ENCODE data around the gene ARHGEF19.
A peak's percentile ranks its signal among the peaks of the same experiment; 100 is the strongest.
"Not testable (repeated sequence)": the region's sequence is repeated elsewhere in the genome, so short reads cannot be mapped to it uniquely, and the experiment has no call there.

ARHGEF19 gene

DNA sequence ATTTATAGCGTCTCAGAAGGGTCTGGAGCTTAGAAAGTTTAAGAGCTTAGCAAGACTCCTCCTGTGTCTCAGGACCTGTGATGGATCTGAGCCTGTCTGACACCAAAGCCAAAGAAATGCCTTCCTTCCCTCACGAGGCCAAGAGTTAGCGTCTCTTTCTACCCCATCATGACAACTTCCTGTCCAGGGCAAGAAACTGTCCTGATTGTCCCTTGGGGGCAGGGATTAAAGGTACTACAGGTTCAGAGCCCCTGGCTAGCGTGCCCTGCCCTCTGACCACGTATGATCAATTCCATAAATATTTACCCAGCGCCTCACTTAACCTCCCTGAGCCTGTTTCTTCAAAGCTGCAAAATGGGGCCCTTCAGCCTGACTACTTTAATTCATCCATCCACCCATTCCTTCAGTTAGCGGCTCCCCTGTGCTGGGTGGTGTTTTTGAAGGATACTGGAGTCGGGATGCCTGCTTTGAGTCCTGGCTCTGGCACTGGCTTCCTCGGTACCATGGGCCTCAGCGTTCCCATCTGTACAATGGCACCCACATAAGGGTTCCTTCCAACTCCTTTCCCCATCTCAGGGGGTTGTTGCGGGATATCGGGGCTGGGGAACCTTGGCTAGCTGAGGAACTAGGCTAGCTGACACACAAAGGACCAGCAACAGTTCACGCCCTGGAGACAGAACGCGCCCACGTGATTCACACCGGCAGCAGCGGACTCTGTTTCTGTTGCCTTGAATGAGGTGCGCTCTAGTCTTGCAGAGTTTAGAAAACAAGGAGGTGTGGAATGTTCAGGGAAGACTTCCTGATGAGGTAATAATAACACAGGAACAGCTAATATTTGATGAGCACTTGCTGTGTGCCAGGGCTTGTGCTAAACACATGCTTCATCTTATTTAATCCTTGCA lies 33.6 kb downstream of the ARHGEF19 start:
- DNase-seq: no peak

DNA sequence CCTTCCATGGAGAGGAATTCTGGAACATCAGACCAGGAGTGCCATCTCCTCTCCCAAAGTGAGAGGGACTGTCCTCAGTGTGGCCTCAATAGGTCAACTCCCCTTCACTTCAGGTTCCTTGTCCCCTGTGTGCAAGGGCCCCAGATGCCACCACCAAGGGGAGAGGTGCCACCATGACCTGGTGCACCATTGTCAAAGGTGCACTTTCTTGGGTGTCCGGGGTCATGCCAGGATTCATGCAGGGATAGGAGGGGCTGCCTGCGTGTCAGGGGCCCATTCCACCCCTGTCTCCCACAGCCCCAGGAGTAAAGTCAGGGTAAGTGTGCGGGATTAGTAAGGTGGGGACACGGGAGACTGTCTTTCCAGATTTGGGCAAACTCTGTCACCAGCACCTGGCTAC lies 35.1 kb downstream of the ARHGEF19 start:
- DNase-seq: no peak

DNA sequence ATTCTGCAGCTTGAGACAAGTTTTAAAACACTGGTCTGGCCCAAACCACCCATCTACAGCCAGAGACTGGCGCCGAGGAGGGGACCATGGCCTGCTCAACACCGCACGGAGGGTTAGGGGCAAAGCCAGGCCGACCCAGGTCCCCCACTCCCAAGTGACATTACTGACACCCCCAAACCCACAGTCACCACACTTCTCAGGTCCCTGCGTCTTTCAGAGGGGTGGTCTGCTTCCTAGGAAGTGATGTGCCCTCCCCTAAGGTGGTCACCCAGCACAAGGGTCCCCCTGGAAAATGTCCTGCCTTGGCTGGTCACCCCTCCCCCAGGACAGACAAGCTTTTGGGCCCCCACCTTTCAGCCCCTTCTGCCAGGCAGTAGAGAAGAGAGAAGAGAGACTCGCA lies 35.8 kb downstream of the ARHGEF19 start:
- no peak for DNase-seq

DNA sequence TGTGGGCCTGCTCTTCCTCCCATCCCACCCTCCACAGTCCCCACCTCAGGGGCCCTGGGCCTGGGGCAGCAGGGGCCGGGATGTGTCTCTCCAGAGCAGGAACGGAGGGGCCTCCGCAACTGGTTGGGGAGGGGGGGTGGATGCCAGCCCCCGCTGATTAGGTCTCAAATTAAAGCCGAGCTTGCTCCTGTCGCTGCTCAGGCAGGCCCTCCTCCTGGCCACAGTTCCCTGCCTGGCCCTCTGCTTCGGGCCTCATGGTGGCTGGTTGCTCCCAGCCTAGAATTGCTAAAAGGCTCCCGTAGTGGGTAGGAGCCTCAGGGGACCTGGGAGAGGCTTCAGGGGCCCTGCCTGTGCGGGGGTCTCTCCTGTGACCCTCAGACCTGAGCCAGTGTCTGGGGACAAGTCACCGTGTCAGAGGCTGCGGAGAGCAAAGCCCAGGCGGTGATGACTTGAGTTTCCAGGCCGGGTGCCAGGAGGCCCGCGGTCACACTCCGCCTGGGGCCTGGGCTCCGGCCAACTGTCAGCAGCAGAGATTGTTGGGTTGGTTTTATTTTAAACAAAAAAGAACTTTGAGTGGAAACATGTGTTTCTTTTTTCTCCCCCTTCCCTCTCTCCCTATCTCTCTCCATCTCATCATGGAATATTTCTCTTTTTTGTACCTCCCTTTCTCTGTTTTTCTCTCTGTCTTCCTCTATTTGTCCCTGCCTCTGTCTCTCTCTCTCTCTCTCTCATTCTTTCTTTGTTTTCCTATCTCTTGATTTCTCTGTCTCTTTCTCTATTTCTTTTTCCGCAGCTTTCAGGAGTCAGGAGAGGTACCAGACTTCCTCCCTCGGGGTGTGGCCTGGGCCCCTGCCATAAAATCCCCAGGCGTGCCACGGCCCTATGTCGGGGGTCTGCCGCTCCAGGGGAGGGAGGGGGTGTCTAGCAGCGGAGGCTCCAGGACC lies 36.6 kb downstream of the ARHGEF19 start:
- DNase-seq: peak; percentile 47

DNA sequence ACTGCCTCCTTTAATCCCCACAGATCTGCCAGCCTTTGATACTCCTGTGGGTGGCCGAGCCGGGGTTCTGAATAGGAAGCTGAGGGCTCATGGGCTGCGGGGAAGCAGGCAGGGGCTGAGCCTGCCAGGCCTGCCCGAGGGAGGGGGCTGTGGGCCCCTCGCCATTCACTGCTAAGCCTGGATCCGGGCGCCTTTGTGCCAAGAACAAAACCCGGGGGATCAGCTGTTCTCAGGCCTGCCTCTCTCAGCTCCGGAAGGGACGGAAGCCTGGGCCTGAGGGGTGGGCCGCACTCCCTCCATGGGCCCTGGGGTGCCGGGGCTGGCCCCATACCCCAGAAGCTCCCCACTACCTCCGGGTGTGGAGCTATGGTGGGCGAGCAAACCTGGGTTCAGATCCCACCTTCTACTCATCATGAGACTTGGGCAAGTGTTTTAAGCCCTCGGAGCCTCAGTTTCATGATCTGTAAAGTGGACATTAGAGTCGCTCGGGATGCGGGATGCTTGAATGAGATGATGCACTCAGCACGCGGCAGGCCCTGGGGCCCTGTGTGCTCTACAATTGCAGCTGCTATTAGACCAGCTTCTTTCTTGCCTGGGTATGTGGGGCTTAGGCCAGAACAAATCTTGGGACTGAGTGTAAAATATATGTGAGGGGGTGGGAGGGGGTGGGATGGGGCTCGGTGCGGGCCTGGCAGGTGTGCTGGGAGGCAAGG lies 37.4 kb downstream of the ARHGEF19 start:
- DNase-seq: no peak

DNA sequence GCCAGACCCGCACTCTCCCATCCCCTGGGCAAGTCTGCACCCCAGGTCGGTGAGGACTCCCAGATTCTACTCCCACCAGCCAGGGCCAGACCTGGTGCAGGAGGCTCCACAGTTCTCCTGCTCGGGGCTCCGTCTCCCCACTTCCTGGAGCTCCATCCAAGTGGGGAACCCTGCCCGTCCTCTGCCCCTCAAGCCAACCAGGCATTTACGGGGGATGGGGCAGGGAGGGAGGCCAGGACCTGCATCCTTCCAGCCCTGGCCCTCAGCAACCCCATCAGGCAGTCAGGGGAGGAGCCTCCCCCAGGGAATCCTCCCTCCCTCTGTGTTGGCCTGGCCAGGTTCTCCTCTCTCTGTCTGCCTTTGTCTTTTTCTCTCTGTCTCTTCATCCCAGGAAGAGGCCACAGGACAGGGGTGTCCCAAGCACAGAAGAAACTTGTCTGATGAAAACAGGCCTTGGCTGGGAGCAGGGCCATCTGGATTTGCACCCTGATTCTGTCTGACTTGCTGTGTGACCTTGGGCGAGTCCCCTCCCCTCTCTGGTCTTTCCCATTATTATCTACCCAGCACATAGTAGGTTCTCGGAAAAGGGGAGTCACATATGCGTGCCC lies 38.1 kb downstream of the ARHGEF19 start:
- DNase-seq: no peak

DNA sequence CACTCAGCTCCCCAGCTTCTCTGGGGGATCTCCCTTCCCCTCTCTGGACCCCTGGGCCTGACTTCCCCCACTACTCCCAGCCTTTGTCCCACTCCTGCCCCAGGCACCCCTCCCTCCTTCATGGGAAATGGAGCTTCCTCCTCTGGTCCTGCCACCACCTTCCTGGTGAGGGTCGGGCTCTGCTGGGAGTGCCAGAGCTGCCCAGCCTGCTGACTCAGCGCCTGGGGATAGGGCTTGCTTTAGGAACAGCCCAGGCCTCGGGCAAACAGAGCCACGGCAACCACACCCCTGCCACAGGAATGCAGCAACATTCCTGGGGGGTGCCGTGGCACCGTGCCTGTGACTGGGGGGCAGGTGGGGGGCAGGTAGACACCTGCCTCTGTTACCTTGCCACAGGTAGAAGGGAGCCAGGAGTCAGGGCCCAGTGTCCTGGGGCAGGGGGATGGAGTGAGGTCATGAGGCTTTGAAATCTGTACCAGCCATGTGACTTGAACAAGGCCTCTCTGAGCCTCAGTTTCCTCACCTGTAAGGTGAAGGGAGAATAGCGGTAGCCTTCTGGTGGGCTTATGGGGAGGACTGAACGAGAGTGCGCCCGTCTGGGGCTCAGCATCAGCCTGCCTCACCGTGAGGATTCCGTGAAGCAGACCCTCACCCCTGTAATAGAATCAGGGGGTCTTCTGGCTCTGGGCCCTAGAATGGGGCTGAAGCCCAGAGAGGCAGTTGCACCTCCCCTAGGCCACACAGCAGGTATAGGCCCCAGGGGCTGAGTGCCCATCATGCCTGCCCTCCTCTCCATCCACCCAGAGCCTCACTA lies 38.8 kb downstream of the ARHGEF19 start:
- DNase-seq: no peak

DNA sequence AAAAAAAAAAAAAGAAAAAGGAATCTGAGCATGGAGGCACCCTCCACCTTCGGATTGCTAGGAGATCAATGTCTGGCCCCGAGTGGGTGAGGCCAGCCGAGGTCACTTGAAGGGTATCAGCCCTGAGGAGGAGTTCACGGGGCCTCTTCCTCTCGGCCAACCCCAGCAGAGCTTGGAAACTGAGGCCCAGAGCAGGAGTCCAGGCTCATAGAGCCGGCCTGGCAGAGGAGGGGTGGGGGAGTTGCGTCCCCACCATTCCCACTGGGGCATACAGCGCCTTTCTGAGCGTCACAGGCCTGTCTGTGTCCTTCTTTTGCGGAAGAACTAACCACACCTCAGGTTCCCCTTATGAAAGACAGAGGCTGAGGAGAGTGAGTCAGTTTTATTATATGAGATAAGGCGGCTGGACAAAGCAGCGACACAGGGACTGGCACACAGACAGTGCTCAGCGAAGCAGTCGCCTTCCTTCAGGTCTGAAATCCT lies 39.4 kb downstream of the ARHGEF19 start:
- DNase-seq: no peak

DNA sequence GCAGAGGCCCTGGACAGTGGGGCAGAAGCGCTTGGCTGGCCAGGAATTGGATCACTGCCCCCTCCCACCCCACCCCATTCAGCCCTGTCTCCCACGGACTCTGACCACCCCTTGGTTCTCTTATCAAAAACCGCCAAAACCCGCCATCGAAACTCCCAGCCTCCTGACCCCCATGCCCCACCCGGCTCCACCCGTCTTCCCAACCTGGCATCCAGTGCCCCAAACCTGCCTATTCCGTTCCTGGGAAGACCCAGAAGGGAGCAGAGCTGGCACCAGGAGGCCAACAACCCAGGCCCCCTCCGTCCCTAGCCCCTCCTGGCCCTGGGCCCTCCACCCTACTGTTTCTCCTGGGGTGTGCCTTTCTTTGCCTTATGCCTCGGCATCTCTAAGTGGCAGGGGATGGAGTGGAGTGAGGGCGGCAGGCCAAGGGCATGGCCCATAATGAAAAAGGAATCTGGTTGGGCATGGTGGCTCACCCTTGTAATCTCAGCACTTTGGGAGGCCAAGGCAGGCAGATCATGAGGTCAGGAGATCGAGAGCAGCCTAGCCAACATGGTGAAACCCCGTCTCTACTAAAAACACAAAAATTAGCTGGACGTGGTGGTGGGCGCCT lies 40.1 kb downstream of the ARHGEF19 start:
- DNase-seq: no peak

DNA sequence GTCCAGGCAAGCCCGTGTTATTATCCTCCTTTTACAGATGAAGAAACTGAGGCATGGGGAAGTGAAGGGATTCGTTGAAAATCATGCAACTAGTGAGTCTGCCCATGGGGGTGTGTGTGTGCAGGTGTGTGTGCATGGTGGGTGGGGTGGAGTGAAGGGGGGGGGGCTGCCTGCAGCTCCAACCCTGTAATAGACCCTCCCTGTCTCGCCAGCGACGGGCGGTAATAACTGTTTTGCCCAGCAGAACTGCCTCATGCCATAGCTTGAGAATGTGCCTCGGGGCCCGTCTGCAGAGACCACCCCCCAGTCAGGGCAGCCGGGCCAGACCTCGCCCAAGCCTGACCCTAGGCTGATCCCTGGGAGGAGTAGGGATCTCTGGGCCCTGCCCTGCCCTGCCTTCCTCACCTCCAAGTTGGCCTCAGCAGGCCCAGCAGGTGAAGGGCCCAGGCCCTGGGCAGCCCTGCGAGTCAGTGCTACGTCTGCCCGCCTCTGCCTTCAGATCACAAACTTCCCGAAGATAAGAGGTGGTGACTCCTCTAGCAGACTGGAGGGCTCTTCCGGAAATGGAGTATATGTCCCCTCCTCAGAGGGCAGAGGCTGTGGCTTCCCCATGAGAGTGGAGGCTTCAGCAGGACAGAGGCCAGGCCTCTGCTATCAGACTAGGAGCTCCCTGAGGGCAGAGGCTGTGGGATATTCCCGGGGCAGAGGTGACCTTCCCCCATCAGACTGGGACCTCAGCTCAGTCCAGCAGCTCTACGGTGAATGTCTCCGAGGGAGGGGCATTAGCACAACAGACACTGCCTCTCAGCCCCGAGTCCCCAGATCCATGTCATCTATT lies 40.9 kb downstream of the ARHGEF19 start:
- no peak for DNase-seq

DNA sequence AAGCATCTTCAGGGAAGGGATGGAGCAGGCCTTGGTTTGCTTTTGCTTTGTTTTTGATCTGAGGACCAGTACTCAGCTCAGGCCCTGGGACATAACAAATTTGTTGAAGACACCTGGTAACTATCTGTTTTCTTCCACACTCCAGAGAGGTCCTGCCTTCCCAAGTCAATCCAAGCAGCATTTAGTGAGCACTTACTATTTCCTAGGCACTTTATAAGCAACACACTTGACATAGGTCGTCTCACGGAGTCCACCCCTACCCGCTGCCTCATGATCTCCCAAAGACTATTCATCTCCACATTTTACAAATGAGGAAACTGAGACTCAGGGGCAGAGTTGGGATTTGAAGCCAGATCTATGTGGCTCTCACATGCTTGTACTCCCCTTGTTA lies 42.2 kb downstream of the ARHGEF19 start:
- DNase-seq: no peak

DNA sequence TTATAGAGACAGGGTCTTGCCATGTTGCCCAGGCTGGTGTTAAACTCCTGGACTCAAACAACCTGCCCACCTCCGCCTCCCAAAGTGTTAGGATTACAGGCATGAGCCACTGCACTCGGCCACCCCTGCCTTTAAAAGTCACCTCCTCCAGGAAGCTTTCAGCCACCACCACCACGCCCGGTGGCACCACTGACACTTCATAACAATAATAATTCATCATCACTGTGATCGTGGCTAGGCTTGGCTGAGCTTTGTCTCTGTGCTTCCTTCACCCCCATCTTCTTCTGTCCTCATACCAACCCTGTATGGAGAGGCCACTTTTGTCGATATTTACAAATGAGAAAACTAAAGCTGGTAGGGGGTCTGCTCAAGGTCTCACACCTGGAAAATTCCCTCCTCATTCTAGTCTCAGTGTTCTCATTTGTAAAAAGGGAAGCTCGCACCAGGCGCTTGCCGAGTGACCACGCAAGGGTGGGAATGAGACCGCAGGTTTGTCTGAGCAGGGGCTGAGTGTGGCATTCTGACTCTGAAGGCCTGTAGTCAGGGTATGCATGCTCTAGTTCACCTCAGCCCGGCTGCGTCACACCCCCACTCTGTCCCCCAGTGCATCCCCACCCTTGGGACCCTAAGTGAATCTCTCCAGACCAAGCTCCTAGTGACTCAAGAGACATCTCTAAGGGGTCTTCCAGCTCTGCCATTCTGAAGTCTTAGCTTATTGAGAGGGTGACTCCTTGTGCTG lies 43.7 kb downstream of the ARHGEF19 start:
- no peak for DNase-seq

DNA sequence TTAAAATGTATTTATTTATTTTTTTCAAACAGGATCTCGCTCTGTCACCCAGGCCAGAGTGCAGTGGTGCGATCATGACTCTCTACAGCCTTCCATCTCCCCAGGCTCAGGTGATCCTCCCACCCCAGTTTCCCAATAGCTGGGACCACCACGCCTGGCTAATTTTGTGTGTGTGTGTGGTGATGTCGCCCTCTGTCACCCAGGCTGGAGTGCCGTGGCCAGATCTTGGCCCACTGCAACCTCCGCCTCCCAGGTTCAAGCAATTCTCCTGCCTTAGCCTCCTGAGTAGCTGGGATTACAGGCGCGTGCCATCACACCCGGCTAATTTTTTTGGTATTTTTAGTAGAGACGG lies 44.3 kb downstream of the ARHGEF19 start:
- DNase-seq: not testable (repeated sequence)

DNA sequence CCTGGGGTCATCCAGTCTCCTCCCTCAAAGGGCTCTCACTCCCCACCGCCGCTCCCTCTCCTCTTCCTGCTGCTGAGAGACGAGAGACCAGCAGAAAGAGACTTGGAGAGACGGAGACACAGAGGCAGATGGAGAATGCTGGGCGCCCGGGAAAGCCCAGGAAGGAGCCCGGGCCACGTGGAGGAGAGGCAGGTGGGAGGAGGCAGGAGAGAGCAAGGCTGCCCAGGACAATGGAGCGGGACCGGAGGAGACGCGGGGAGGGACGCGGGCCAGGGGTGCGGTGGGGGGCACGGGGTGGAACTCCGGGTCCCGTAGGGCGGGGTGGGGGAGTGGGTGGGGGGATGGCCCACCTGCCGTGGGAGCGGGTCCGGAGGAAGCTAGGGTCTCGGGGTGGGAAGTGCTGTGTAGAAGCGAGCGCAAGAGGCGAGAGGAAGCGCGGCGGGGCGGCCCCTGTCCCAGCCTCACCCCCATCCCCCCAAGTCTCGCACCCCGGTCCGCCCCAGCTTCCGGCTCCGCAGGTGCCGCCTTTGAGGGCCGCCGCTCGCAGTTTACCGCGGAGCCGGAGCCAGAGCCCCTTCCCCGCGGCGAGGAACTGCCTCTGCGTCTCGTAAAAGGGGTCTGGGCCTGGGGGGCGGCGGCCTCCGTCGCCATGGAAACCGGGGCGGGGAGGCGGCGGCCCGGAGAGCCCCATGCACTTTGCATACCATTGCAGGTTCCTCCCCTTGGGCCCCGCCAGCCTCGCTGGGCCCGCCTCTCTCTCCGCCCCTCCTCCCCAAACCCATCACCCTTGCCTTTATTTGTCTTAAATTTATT lies 44.9 kb downstream of the ARHGEF19 start:
- DNase-seq: no peak

DNA sequence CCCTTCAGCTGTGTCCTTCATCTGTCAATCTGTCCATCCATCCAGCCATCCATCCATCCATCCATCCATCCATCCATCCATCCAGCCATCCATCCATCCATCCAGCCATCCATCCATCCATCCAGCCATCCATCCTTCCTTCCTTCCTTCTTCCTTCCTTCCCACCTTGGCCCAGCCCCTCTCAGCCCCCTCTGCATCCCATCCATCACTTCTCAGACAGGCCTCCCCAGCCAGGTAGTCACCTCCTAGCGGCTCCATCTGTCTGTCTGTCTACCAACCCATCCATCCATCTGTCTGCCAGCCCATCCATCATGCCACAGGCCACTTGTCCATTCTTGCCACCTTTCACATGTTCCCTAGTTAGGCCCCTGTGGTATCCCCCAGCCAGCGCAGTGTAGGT lies 46.3 kb downstream of the ARHGEF19 start:
- no peak for DNase-seq

DNA sequence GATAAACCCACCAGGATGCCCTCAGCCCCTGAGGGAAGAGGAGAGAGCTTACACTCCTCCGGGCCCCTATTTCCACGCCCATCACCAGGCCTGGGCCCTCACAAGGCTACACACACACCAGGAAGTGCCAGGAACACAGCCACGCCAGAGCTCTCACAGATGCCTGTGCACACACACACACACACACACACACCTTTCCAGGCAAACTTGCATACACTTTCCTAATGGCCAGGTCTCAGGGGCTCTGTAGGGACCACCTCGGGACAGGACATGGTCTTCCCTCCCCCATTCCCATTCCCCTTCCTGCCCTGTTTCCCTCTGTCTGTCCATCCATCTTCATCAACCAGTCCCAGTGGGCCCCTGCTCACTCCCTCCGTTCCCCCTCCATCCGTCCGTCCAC lies 46.9 kb downstream of the ARHGEF19 start:
- no peak for DNase-seq

DNA sequence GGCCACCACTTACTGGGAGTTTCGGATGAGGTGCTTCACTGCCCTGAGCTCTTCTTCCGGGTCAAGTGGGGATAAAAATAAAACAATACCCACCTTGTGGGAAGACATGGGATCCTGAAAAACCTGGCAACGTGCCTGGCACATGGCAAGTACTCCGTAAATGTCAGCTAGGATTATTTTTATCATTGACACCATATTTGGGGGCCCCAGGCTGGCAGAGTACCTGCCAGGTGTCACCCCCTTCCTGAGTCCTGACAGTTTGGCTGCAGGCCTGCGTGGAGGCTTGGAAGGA lies 47.4 kb downstream of the ARHGEF19 start:
- DNase-seq: no peak

DNA sequence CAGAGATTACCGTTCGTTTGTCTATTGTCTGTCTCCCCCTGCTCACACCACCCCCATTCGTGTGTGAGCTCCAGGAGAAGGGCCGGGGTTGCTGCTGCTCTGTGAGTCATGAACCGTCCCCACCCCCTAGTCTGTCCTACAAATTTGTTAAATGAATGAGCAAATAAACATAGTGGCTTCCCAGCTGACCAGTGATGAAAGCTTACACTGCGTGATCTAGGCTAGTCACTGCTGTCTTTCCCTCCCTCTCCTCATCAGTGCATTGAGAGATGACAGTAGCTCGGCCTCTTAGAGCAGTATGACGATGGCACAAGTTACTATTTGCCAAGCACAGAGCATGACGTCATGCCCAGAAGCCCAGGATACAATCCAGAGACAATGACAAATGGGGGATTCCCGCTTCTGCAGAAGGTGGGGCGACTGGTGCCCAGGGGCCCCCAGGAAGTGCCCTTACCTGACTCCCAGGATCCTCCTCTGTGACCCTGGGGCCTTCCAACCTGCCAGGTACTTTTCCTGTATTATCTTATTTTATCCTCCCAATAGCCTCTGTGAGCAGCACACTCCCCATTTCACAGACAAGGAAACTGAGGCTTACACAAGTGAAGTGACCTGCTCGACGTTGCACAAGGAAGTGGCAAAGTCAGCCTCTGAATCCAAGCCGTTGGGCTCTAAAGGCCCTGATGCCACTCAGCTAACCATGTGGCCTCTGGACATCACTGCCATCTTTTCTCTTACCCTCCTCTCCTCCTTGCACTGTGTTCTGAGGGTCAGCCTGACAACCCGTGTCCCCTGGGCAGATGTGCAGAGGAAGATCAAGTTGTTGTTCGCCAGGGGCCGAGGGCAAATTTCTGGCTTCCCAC lies 48.0 kb downstream of the ARHGEF19 start:
- peak; percentile 10 for DNase-seq
